Measurements from ENCODE around the gene KANSL1.

KANSL1 gene

DNA sequence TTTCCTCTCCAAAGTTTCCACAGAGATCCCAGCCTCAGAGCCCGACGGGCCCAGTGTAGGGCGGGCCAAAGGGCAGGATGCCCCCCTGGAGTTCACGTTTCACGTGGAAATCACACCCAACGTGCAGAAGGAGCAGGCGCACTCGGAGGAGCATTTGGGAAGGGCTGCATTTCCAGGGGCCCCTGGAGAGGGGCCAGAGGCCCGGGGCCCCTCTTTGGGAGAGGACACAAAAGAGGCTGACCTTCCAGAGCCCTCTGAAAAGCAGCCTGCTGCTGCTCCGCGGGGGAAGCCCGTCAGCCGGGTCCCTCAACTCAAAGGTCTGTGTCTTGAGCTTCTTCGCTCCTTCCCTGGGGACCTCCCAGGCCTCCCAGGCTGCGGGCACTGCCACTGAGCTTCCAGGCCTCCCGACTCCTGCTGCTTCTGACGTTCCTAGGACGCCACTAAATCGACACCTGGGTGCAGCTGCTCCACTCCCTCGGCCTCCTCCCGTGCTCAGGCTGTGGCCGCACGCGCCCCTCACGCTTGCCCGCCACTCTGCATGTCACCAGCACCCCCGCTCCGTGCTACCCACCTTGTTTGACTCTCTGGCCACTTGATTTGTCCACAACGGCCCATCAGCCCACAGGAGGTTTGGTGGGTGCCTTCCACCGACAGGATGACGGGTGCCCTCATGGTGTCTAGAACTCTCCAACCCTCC, 209.5 kb downstream of the KANSL1 start:
- DNase-seq (ENCODE audit: low read depth in 2 of 2), result no peak

DNA sequence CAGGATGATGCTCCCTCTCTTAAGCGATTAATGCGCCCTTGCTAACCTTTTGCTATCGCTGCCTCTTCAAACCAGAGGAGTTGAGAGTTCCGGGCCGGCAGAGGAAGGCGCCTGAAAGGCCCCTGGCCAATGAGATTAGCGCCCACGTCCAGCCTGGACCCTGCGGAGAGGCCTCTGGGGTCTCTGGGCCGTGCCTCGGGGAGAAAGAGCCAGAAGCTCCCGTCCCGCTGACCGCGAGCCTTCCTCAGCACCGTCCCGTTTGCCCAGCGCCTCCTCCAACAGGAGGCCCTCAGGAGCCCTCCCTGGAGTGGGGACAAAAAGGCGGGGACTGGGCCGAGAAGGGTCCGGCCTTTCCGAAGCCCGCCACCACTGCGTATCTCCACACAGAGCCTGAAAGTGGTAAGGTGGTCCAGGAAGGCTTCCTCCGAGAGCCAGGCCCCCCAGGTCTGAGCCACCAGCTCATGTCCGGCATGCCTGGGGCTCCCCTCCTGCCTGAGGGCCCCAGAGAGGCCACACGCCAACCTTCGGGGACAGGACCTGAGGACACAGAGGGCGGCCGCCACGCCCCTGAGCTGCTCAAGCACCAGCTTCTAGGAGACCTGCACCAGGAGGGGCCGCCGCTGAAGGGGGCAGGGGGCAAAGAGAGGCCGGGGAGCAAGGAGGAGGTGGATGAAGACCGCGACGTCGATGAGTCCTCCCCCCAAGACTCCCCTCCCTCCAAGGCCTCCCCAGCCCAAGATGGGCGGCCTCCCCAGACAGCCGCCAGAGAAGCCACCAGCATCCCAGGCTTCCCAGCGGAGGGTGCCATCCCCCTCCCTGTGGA, 210.2 kb downstream of the KANSL1 start:
- DNase-seq (ENCODE audit: low read depth in 2 of 2), result no peak

DNA sequence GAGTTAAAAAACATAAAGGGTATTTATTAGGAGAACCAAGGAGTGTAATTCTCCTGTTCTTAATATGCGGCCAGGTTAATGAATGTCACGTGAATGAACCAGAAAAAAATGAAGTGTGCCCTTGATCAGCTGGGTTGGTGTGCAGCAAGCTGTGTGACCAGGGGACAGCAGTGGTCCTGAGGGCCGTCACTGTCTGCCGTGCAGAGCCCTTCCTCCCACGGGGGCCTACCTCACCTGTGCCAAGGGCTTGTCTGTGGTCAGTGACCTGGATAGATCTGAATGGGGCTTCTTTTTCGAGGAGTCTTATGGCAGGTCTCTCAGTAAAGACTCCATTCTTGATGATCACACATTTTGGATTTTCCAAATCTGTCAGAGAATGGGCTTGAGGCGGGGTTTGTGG, 211.9 kb downstream of the KANSL1 start:
- no peak for DNase-seq (ENCODE audit: low read depth in 2 of 2)

DNA sequence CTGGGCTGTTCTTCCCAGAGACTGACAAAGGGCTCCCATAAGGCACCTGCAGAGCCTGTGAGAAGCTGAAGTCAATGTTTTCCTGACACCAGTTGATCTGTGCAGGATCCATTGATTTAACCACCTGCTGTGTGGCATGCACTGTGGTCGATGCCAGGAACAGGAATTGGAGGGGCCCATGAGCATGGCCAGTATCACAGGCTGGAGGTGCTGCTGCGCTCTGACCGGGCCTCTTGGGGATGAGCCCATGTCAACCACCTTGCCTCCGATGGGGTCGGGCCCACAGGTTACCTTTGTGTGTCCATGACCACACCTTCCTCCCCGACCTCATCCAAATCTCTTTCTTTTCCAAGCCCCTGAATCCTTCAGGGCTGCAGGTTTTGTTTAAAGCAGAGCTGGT, 212.4 kb downstream of the KANSL1 start:
- DNase-seq (ENCODE audit: low read depth in 2 of 2), result no peak
